ENCODE results near the gene SLC16A9. TPM values are rescaled to one million over a fixed set of nuclear protein-coding genes. Genes with fewer than 3 reads are reported as not detected.

The SLC16A9 gene
- total and polyA plus RNA-seq, 8 donors, result 1.5 to 45.9 (median 41.4) TPM

- no peak for DNase-seq
- H3K9me3 ChIP-seq, result no peaks in the 10 kb centered on the region
- ATAC-seq, result no peak
- H3K27ac ChIP-seq, result no peak overlapping the region
- H3K4me1 ChIP-seq, result no peaks in the 10 kb centered on the region
- no peak overlapping the region for H3K4me3 ChIP-seq
- H3K36me3 ChIP-seq, result no peaks in the 10 kb centered on the region
- TF ChIP-seq CTCF (IDR thresholded peaks at IDR 0.05), result no peak
- no peaks in the 10 kb centered on the region for H3K27me3 ChIP-seq
- intact Hi-C loops (cut with DNase I), result no loop called here
Observed at GRCh38 chr10:59617996-59618395, 91.7 kb downstream of the SLC16A9 start.

GRCh38 chr10:59611048-59611447, 98.6 kb downstream of the SLC16A9 start:
- H3K27ac ChIP-seq, result no peak overlapping the region
- no peaks in the 10 kb centered on the region for H3K36me3 ChIP-seq
- DNase-seq (no peak), ATAC-seq (no peak)
- intact Hi-C loops (cut with DNase I), result no loop called here
- H3K27me3 ChIP-seq, result no peaks in the 10 kb centered on the region
- no peaks in the 10 kb centered on the region for H3K9me3 ChIP-seq
- no peaks in the 10 kb centered on the region for H3K4me1 ChIP-seq
- TF ChIP-seq CTCF (IDR thresholded peaks at IDR 0.05), result no peak
- H3K4me3 ChIP-seq, result no peak overlapping the region

GRCh38 chr10:59607970-59608369, 101.7 kb downstream of the SLC16A9 start:
- Histone ChIP-seq H3K27ac (no peak overlapping the region), H3K4me1 (no peaks in the 10 kb centered on the region), H3K4me3 (no peak overlapping the region), H3K36me3 (no peaks in the 10 kb centered on the region), H3K27me3 (no peaks in the 10 kb centered on the region), H3K9me3 (no peaks in the 10 kb centered on the region)
- ATAC-seq, result no peak
- TF ChIP-seq CTCF (IDR thresholded peaks at IDR 0.05), result no peak
- intact Hi-C loops (cut with DNase I), result no loop called here
- DNase-seq, result no peak

- intact Hi-C loops (cut with DNase I), result no loop called here
- no peak for DNase-seq
Observed at GRCh38 chr10:59606551-59606961, 103.1 kb downstream of the SLC16A9 start.

GRCh38 chr10:59601985-59602384, 107.7 kb downstream of the SLC16A9 start:
- H3K36me3 ChIP-seq, result no peaks in the 10 kb centered on the region
- no peaks in the 10 kb centered on the region for H3K27me3 ChIP-seq
- H3K27ac ChIP-seq, result no peak overlapping the region
- H3K4me1 ChIP-seq, result no peaks in the 10 kb centered on the region
- intact Hi-C loops (cut with DNase I), result no loop called here
- TF ChIP-seq CTCF (IDR thresholded peaks at IDR 0.05), result no peak
- no peak overlapping the region for H3K4me3 ChIP-seq
- H3K9me3 ChIP-seq, result no peaks in the 10 kb centered on the region
- no peak for ATAC-seq
- DNase-seq, result no peak

More at GRCh38 chr10:59606551-59606961, 103.1 kb downstream of the SLC16A9 start:
- no peaks in the 10 kb centered on the region for H3K27me3 ChIP-seq
- no peak for TF ChIP-seq CTCF (IDR thresholded peaks at IDR 0.05)
- no peak overlapping the region for H3K4me3 ChIP-seq
- H3K27ac ChIP-seq, result no peak overlapping the region
- no peaks in the 10 kb centered on the region for H3K4me1 ChIP-seq
- ATAC-seq, result no peak
- H3K36me3 ChIP-seq, result no peaks in the 10 kb centered on the region
- no peaks in the 10 kb centered on the region for H3K9me3 ChIP-seq

Other genes with a start within 250 kb of the SLC16A9 start
- gene MRLN, start 43.6 kb upstream of the SLC16A9 start, total RNA-seq, result not detected
- under 1 TPM; 0.41 to 0.79 (median 0.59) TPM for gene MRLN, start 43.6 kb upstream of the SLC16A9 start, polyA plus RNA-seq (ENCODE audit: insufficient read length in 6 of 6)
- 10 to 100 TPM; 55.9 to 76.6 TPM for gene CCDC6, start 196.7 kb upstream of the SLC16A9 start, total RNA-seq
- gene CCDC6, start 196.7 kb upstream of the SLC16A9 start, polyA plus RNA-seq (ENCODE audit: insufficient read length in 6 of 6), result 10 to 100 TPM; 32.1 to 45.8 (median 42.9) TPM

Data from left lung (tissue), 10 donors.